GM12874 (cell line): ENCODE measurements around the gene TNRC18.

Source experiments
- TF ChIP-seq, protein P1 (sequence below): IDR thresholded peaks from 2 replicates; pipeline ENCODE4 v1.5.1; 2011; ENCODE audit warnings: low read depth, mild to moderate bottlenecking, control low read depth, low read length, moderate library complexity; ENCODE audit not compliant: insufficient read depth

Gene TNRC18

GRCh38 chr7:5418285-5418582 is 5.4 kb downstream of the TNRC18 start:
- TF ChIP-seq, protein P1, sequence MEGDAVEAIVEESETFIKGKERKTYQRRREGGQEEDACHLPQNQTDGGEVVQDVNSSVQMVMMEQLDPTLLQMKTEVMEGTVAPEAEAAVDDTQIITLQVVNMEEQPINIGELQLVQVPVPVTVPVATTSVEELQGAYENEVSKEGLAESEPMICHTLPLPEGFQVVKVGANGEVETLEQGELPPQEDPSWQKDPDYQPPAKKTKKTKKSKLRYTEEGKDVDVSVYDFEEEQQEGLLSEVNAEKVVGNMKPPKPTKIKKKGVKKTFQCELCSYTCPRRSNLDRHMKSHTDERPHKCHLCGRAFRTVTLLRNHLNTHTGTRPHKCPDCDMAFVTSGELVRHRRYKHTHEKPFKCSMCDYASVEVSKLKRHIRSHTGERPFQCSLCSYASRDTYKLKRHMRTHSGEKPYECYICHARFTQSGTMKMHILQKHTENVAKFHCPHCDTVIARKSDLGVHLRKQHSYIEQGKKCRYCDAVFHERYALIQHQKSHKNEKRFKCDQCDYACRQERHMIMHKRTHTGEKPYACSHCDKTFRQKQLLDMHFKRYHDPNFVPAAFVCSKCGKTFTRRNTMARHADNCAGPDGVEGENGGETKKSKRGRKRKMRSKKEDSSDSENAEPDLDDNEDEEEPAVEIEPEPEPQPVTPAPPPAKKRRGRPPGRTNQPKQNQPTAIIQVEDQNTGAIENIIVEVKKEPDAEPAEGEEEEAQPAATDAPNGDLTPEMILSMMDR: no peak

- TF ChIP-seq, protein P1: no peak
Observed at GRCh38 chr7:5417106-5418071, 6.2 kb downstream of the TNRC18 start.

GRCh38 chr7:5414916-5415315 is 8.7 kb downstream of the TNRC18 start:
- TF ChIP-seq, protein P1: no peak

DNA sequence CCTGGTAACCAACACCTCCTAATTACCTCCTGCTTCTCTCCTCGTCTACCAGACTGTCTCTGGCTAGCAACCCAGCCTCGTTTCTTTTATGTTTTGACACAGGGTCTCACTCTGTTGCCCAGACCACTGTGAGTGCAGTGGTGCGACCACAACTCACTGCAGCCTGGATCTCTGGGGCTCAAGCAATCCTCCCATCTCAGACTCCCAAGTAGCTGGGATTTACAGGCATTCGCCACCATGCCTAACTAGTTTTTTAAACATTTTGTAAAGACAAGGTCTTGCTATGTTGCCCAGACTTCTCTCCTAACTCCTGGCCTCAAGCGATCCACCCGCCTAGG is 10.2 kb downstream of the TNRC18 start:
- TF ChIP-seq, protein P1: no peak

DNA sequence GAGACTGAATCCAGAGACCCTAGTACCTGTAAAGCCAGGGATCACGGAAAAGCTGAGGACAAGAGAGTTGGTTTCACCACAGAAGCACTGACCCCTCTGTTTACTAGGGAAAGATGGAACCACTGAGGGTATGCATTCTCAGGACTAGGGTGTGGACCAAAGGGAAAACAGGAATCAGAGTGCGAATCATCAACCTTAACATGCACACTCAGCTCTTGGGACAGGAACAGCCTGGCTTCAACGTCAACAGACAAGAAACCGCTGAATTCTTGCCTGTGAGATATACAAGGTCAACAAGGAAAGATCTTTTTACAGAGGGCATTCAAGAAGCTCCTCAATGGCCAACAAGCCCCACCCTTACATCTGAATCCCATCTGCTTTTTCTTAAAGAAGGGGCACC is 14.9 kb downstream of the TNRC18 start:
- TF ChIP-seq, protein P1: no peak

DNA sequence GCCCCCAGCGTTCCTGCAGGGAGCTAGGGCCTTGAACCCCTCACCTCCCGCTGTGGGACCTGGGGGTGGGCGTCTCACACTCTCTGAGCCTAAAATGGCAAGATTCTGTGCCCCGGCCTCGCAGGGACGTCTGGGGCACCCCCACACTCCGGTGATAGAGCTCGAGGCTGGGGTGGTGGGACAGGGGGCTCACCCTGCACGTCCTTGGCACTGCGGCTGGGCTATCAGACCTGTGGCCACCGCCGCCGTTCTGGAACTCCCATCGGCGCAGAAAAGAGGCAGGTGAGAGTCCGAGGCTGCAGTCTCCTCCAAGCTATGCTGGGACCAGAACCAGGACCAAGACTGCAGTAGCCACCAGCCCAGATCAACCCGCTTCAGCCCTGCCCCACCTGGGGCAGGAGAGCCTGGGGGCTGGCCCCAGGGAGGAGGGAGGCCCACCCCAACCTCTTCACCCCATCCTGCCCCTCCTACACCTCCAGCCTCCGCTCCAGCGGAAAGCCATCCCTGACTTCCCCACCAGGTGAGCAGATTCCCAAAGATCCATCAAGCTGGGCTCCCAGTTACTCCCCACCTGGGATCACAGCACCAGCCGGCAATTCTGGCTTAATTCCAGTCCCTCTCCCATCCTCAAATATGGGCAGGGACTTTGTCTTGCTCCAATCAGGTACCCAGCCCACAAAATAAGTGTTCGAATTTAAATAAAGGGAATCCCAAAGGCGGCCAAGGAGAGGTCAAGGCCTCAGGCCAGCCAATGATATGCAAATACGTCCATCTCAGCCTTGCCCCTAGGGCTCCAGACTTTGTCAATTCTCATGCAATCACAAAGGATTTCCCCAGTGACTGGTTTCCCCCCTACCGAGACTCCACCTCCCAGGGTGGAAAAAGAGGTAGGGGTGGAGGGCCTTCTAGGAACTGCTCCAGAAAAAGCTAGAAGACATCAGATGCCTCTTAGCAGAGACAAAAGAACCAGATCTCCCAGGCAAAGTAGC is 16.4 kb downstream of the TNRC18 start:
- TF ChIP-seq, protein P1: no peak

DNA sequence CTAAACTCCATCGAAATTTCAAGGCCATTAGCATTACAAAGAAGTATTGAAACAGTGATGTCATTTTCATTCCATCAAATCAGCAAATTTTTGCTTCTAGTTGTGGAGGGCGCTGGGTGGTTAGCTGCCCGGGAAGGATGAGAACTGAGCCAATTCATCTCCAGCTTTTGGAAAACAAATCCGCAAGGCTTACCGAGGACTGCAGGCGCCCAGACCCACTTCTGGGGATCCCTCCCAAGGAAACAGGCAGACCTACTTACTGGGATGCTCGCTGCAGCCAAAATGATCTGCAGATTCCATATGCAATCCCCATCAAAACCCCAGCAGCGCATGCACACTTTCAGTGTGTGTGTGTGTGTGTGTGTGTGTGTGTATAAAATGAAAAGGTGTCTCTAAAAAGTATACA is 19.2 kb downstream of the TNRC18 start:
- TF ChIP-seq, protein P1: no peak
